Endothelial cell of umbilical vein (primary cell): ENCODE data around the gene ATP5ME. TPM values are rescaled to one million over a fixed set of nuclear protein-coding genes. Genes with fewer than 3 reads are reported as not detected.

Experiments used
- BruUV-seq: library from RNA; stranded (reverse); fragments of 400-500 nt; replicated peaks from 2 replicates; lab custom pipeline; 2021; lab: Mats Ljungman, UMichigan
- CTCF ChIA-PET: fragments of 300-600, 350-600 bp; sonication (Branson Sonifier 250); formaldehyde crosslinking; loops from one replicate; lab custom pipeline; 2021; ENCODE audit warnings: antibody characterized with exemption, inconsistent platforms; lab: Charles Lee
- POLR2A ChIA-PET: fragments of 300-600, 350-600 bp; sonication (Branson Sonifier 250); formaldehyde crosslinking; loops from one replicate; lab custom pipeline; 2021; ENCODE audit warnings: antibody characterized with exemption, inconsistent platforms; lab: Charles Lee
- DNase-seq: peaks from one replicate; pipeline ENCODE4 v3.0.0-alpha.2; 2011; ENCODE audit warnings: low read depth, low spot score
- FAIRE-seq: peaks from 2 replicates; lab custom pipeline; 2011; peaks lifted over from hg19 to GRCh38; lab: Jason Lieb, UNC
- H2AFZ ChIP-seq: 2 replicates; pipeline ENCODE4 v1.6.0; 2012; ENCODE audit warnings: low read depth, low read length, control low read depth, inconsistent platforms
- H3K27ac ChIP-seq: 2 replicates; pipeline ENCODE4 v1.5.1; 2011; ENCODE audit warnings: low read depth, mild to moderate bottlenecking, control low read depth, low read length, moderate library complexity; ENCODE audit not compliant: insufficient read depth
- H3K27me3 ChIP-seq, 2 experiments: 2 replicates each; pipeline versions ENCODE4 v1.6.0 to v1.6.1; 2011; ENCODE audit warnings: low read length in 2 of 2, mixed read lengths in 1 of 2; ENCODE audit not compliant: control insufficient read depth in 2 of 2, insufficient read depth in 2 of 2
- H3K36me3 ChIP-seq, 2 experiments: 2 replicates in 1 of 2; 3 replicates in 1 of 2; pipeline ENCODE4 v1.5.1; 2011; ENCODE audit warnings: low read length in 2 of 2, mild to moderate bottlenecking in 1 of 2, moderate library complexity in 1 of 2; ENCODE audit not compliant: control insufficient read depth in 2 of 2, insufficient read depth in 2 of 2; ENCODE audit errors: extremely low read depth in 1 of 2
- H3K4me1 ChIP-seq: 3 replicates; pipeline ENCODE4 v1.5.1; 2011; ENCODE audit warnings: mild to moderate bottlenecking, low read length; ENCODE audit not compliant: control insufficient read depth, insufficient read depth; ENCODE audit errors: extremely low read depth
- H3K4me2 ChIP-seq: 2 replicates; pipeline ENCODE4 v1.6.1; 2011; ENCODE audit warnings: low read length, control low read depth, mixed read lengths; ENCODE audit not compliant: insufficient read depth
- H3K4me3 ChIP-seq, 3 experiments: fragments of 200-600 bp in 1 of 3; sonication (generic), shearing (Covaris generic) in 1 of 3; replicated peaks in 1 of 3; 2 replicates each; pipeline ENCODE4 v1.5.1; 2011 to 2016; ENCODE audit warnings: control low read depth in 3 of 3, low read length in 3 of 3, mild to moderate bottlenecking in 2 of 3, inconsistent platforms in 1 of 3, low read depth in 1 of 3, moderate library complexity in 1 of 3; ENCODE audit not compliant: insufficient read depth in 1 of 3
- H3K79me2 ChIP-seq: 2 replicates; pipeline ENCODE4 v1.6.0; 2012; ENCODE audit warnings: low read length, inconsistent platforms; ENCODE audit not compliant: control insufficient read depth, insufficient read depth
- H3K9ac ChIP-seq: replicated peaks from 2 replicates; pipeline ENCODE3; 2011; ENCODE audit warnings: low read length, control low read depth; ENCODE audit not compliant: insufficient read depth; ENCODE audit errors: extremely low read depth
- H3K9me1 ChIP-seq: replicated peaks from 3 replicates; pipeline ENCODE4 v1.6.0; 2011; ENCODE audit warnings: mild to moderate bottlenecking, low read length; ENCODE audit not compliant: control insufficient read depth, insufficient read depth; ENCODE audit errors: extremely low read depth
- H3K9me3 ChIP-seq: replicated peaks from 2 replicates; pipeline ENCODE4 v1.5.1; 2012; ENCODE audit warnings: low read length, inconsistent platforms; ENCODE audit not compliant: control insufficient read depth, insufficient read depth
- H4K20me1 ChIP-seq: replicated peaks from 2 replicates; pipeline ENCODE3; 2011; ENCODE audit warnings: mild to moderate bottlenecking, low read length; ENCODE audit not compliant: control insufficient read depth, insufficient read depth; ENCODE audit errors: extremely low read depth
- EZH2 ChIP-seq: IDR thresholded peaks from 2 replicates; pipeline ENCODE4 v1.6.1; 2012; ENCODE audit warnings: borderline replicate concordance, low read depth, mild to moderate bottlenecking, moderate library complexity, low read length, inconsistent platforms; ENCODE audit not compliant: severe bottlenecking
- FOS ChIP-seq: IDR thresholded peaks from 2 replicates; pipeline ENCODE4 v1.6.1; 2011; ENCODE audit warnings: mild to moderate bottlenecking, low read length, moderate library complexity, borderline replicate concordance; ENCODE audit not compliant: insufficient read depth
- GATA2 ChIP-seq: IDR thresholded peaks from 2 replicates; pipeline ENCODE4 v1.7.0; 2011; ENCODE audit warnings: low read depth, mild to moderate bottlenecking, moderate library complexity, mixed read lengths, low read length; ENCODE audit not compliant: insufficient read length, insufficient read depth
- JUN ChIP-seq: IDR thresholded peaks from 2 replicates; pipeline ENCODE4 v1.6.1; 2011; ENCODE audit warnings: borderline replicate concordance, low read depth; ENCODE audit not compliant: insufficient read length, insufficient read depth
- MYC ChIP-seq: IDR thresholded peaks from one replicate; pipeline ENCODE4 v1.6.1; 2011; ENCODE audit warnings: mild to moderate bottlenecking, low read depth, low read length
- POLR2A ChIP-seq: IDR thresholded peaks from 2 replicates; pipeline ENCODE4 v1.6.1; 2012; ENCODE audit warnings: low read depth, mild to moderate bottlenecking, control low read depth, low read length
- POLR2AphosphoS5 ChIP-seq: IDR thresholded peaks from 2 replicates; pipeline ENCODE4 v1.6.1; 2012; ENCODE audit warnings: low read depth, mild to moderate bottlenecking, control low read depth, low read length, moderate library complexity; ENCODE audit not compliant: insufficient read depth
- dilution Hi-C: fragments of 300-500 bp; cut with MboI; formaldehyde crosslinking; loops from one replicate; pipeline ENCODE4 v1.15.0; 2019; ENCODE audit warnings: low sequenced_read_pairs; ENCODE audit not compliant: extremely low pct_ligation_motif_present
- intact Hi-C: fragments of 100-400 bp; cut with micrococcal nuclease; formaldehyde crosslinking; loops from one replicate; pipeline ENCODE4 v1.10.0; 2022
- polyA plus RNA-seq, 4 experiments: library from polyadenylated mRNA; depleted of rRNA in 3 of 4; stranded (reverse) in 3 of 4; unstranded in 1 of 4; fragments of >200 nt; gene quantifications; 2 replicates each; pipeline versions ENCODE4 v1.2.1 to v1.2.3, GENCODE V29; 2011 to 2012; ENCODE audit warnings: missing spikeins in 1 of 4
- total RNA-seq: library from RNA; stranded (reverse); gene quantifications from 2 replicates; pipeline ENCODE4 v1.2.3, GENCODE V29; 2021
- TF ChIP-seq, protein P1 (sequence below): IDR thresholded peaks from 2 replicates; pipeline ENCODE4 v1.6.1; 2011; ENCODE audit not compliant: insufficient read depth, insufficient read length
- TF ChIP-seq, protein P2 (sequence below), 2 donors: IDR thresholded peaks; 1 replicate in 1 of 2; 2 replicates in 1 of 2; pipeline ENCODE4 v1.5.1; 2011; ENCODE audit warnings: low read length in 2 of 2, mild to moderate bottlenecking in 2 of 2, moderate library complexity in 2 of 2, control low read depth in 1 of 2, inconsistent platforms in 1 of 2, low read depth in 1 of 2; ENCODE audit not compliant: insufficient read depth in 1 of 2; ENCODE audit errors: extremely low read depth in 1 of 2

ATP5ME gene
- total and polyA plus RNA-seq, 2 donors (not counting 3 experiments of a cell fraction or from before 2014, with no cell fraction given), result 303 to 304 TPM

DNA sequence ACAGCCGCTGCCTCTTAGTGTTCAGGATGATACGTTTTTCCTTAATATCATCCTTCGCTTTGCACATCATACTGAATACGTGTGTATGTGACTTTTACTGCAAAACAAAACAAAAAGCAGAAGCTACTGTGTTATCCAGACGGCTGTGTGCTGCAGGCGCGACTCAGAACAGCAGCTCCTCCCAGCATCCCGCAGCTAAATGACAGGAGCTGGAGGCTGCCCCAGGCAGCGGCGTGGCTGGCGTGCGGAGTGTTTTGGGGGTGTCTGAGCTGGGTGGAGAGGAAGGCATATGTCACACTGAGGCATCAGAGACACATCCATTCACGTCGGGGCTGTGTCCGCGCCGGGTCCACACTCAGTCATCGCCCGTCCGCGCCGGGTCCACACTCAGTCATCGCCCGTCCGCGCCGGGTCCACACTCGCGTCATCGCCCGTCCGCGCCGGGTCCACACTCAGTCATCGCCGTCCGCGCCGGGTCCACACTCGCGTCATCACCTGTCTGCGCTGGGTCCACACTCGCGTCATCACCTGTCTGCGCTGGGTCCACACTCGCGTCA, 48.2 kb upstream of the ATP5ME start:
- Histone ChIP-seq H3K27ac (no peak overlapping the region), H3K9me1 (no peaks in the 10 kb centered on the region), H3K9me3 (no peaks in the 10 kb centered on the region), H3K36me3 (peaks cover 4 to 7% of the 10 kb centered on the region in 2 experiments), H3K27me3 (no peaks in the 10 kb centered on the region), H3K4me2 (no peak overlapping the region), H4K20me1 (no peaks in the 10 kb centered on the region), H3K79me2 (peaks cover 88% of the 10 kb centered on the region), H3K9ac (no peak overlapping the region), H2AFZ (no peak overlapping the region), H3K4me3 (no peak overlapping the region), H3K4me1 (peaks cover 22% of the 10 kb centered on the region)
- CTCF ChIA-PET, result no interaction called here
- no TSS peak for BruUV-seq
- DNase-seq (no peak), FAIRE-seq (no peak)
- dilution Hi-C loops (no loop called here), intact Hi-C loops (no loop called here)
- POLR2A ChIA-PET, result no interaction called here
- TF ChIP-seq MYC, result no peak
- TF ChIP-seq, protein P1, sequence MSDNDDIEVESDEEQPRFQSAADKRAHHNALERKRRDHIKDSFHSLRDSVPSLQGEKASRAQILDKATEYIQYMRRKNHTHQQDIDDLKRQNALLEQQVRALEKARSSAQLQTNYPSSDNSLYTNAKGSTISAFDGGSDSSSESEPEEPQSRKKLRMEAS, result no peak
- TF ChIP-seq FOS, result no peak
- no peak for TF ChIP-seq EZH2
- no peak for TF ChIP-seq POLR2AphosphoS5
- no peak for TF ChIP-seq JUN
- TF ChIP-seq POLR2A, result no peak
- TF ChIP-seq, protein P2, sequence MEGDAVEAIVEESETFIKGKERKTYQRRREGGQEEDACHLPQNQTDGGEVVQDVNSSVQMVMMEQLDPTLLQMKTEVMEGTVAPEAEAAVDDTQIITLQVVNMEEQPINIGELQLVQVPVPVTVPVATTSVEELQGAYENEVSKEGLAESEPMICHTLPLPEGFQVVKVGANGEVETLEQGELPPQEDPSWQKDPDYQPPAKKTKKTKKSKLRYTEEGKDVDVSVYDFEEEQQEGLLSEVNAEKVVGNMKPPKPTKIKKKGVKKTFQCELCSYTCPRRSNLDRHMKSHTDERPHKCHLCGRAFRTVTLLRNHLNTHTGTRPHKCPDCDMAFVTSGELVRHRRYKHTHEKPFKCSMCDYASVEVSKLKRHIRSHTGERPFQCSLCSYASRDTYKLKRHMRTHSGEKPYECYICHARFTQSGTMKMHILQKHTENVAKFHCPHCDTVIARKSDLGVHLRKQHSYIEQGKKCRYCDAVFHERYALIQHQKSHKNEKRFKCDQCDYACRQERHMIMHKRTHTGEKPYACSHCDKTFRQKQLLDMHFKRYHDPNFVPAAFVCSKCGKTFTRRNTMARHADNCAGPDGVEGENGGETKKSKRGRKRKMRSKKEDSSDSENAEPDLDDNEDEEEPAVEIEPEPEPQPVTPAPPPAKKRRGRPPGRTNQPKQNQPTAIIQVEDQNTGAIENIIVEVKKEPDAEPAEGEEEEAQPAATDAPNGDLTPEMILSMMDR (IDR thresholded peaks at IDR 0.05; ENCODE audit: extremely low read depth in 1 of 2, insufficient read depth in 1 of 2, low read depth in 1 of 2, low read length in 2 of 2), result no peak
- no peak for TF ChIP-seq GATA2
